Pancreas (tissue), 10 donors: Measurements from ENCODE around the gene BRCA2. TPM values are rescaled to one million over a fixed set of nuclear protein-coding genes. Genes with fewer than 3 reads are reported as not detected.

ENCODE experiments used
- ATAC-seq, 4 donors: fragments of 200-7000 bp; cut with Tn5 transposase; one replicate each; pipeline versions ENCODE4 v1.8.0 to v1.9.1; 2020; ENCODE audit warnings: mild to moderate bottlenecking in 4 of 4, moderate library complexity in 4 of 4
- DNase-seq, 6 donors: peaks; one replicate each; pipeline ENCODE4 v3.0.0-alpha.2; 2020
- FAIRE-seq: peaks from 2 replicates; lab custom pipeline; 2012; peaks lifted over from hg19 to GRCh38; lab: Jason Lieb, UNC
- H3K27ac ChIP-seq, 4 donors: fragments of 200-600 bp; sonication (generic); 1 replicate in 3 of 4; 2 replicates in 1 of 4; pipeline versions ENCODE4 v1.5.0 to v1.8.0; 2020
- H3K27me3 ChIP-seq, 4 donors: fragments of 200-600 bp; one replicate each; pipeline ENCODE4 v1.8.0; 2021
- H3K36me3 ChIP-seq, 3 donors: fragments of 200-600 bp; sonication (generic) in 1 of 3; one replicate each; pipeline versions ENCODE4 v1.5.0 to v1.8.0; 2020 to 2021
- H3K4me1 ChIP-seq, 3 donors: fragments of 200-600 bp; one replicate each; pipeline ENCODE4 v1.8.0; 2021
- H3K4me3 ChIP-seq, 4 donors: fragments of 200-600 bp; sonication (generic) in 2 of 4; one replicate each; pipeline versions ENCODE4 v1.5.0 to v1.8.0; 2020 to 2021
- H3K9me3 ChIP-seq, 4 donors: fragments of 200-600 bp; one replicate each; pipeline ENCODE4 v1.8.0; 2021
- WGBS, 2 donors: extraction: QIAGEN DNeasy Blood & Tissue Kit; methylation state at CpG; one replicate each; pipeline ENCODE4 v1.1.7; 2013; 5-methylcytosine and 5-hydroxymethylcytosine counted together
- intact Hi-C, 3 donors: fragments of 100-400 bp; cut with DNase I; formaldehyde crosslinking; loops; one replicate each; pipeline versions ENCODE4 v1.11.1 to v1.14.2; 2022
- polyA plus RNA-seq, 2 donors: library from polyadenylated mRNA; stranded (reverse); fragments of 200-250 nt; gene quantifications; one replicate each; pipeline ENCODE4 v1.2.3, GENCODE V29; 2013
- total RNA-seq, 6 donors: library from RNA; stranded (reverse); fragmentation: NEBNext Ultra II Directional in 4 of 6; extraction: Animal tissue kit (Norgen Biotek cat#: 25700) in 4 of 6; gene quantifications; one replicate each; pipeline versions ENCODE4 v1.2.1 to v1.2.4, GENCODE V29; 2021 to 2023
- TF ChIP-seq, protein P1 (sequence below), 4 donors: fragments of 200-600 bp; sonication (generic) in 3 of 4; IDR thresholded peaks; one replicate each; pipeline versions ENCODE4 v1.5.0 to v1.8.0; 2021; ENCODE audit warnings: antibody characterized with exemption in 4 of 4
- donor health status: healthy with polysubstance abuse.
- donor health status: DM: no; HTN: no; CAD: no; lungs with moderate emphysema.
- donor health status: DM: no; HTN: no; CAD: no.
- donor health status: control.
- donor health status: control.
- donor health status: Bipolar disorder and iron deficiency.
- donor health status: DM: yes; HTN: yes; CAD: no.
- donor health status: DM: no; HTN: no; CAD: no.
- donor health status: DM: no; HTN: no; CAD: no.
- donor health status: DM: yes; HTN: yes; CAD: no.

The BRCA2 gene
- total and polyA plus RNA-seq, 8 donors: 0.07 to 1.4 (median 0.76) TPM

GRCh38 chr13:32427852-32428580 lies 112.7 kb downstream of the BRCA2 start, which contains the start of gene N4BP2L1:
Gene N4BP2L1, minus strand, starts transcription at chr13:32428130. Its CDS starts 48 bp downstream, at chr13:32428082.
- Histone ChIP-seq H3K4me3 (peak within 1 kb of the TSS; percentile 70 to 85 (median 82)), H3K4me1 (peaks cover 0 to 9% (median 0%) of the 10 kb centered on the region in 3 donors), H3K27ac (peak within 1 kb of the TSS; percentile 79 to 99 (median 90)), H3K27me3 (no peaks in the 10 kb centered on the region), H3K36me3 (no peaks in the 10 kb centered on the region), H3K9me3 (no peaks in the 10 kb centered on the region)
- ATAC-seq (peak; percentile 79 to 88 (median 84)), DNase-seq (peak; percentile 76 to 92 (median 86)), FAIRE-seq (no peak)
- TF ChIP-seq, protein P1, sequence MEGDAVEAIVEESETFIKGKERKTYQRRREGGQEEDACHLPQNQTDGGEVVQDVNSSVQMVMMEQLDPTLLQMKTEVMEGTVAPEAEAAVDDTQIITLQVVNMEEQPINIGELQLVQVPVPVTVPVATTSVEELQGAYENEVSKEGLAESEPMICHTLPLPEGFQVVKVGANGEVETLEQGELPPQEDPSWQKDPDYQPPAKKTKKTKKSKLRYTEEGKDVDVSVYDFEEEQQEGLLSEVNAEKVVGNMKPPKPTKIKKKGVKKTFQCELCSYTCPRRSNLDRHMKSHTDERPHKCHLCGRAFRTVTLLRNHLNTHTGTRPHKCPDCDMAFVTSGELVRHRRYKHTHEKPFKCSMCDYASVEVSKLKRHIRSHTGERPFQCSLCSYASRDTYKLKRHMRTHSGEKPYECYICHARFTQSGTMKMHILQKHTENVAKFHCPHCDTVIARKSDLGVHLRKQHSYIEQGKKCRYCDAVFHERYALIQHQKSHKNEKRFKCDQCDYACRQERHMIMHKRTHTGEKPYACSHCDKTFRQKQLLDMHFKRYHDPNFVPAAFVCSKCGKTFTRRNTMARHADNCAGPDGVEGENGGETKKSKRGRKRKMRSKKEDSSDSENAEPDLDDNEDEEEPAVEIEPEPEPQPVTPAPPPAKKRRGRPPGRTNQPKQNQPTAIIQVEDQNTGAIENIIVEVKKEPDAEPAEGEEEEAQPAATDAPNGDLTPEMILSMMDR (IDR thresholded peaks at IDR 0.05): no peak
- intact Hi-C loops: no loop called here
- WGBS, 2 donors: 0 to 1% methylated on average over 31 to 40 of the region's 40 CpGs

DNA sequence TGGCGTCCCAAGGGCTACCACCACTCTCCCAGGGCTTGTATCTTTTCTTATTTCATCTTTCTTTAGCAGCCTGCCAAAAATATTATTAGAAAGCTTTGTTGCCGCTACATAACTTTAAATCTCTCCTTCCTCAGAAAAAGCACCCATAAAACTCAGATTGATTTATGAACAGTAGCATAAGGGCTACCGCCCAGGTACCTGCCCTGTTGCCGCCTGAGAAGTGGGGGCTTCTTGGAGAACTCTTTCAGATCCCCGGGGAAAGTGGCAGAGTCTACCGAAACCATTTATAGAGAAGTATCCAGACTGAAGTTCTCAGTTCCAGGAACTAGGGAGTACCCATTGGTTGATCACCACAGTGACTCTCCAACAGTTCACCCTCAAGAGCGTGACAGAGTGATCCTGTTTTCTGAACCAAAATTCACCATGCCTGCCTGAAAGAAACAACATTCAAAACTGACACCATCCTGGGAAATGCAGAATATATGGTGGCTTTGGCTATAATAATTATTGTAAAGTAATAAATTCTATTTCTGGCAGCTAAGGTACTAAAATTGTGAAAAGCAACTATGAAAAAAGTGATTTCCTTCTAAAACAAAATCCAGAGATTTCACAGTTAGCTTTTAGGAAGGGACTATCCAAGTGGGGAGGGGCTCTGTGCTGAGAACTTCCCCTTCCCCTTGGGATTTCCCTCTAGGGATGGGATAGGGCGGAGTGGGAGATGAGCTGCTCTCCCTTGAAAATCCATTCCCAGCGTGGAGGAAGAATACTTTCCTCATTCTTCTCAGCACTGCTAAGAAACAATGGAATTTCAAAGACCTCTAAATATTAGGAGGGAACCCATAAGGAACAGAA lies 113.5 kb downstream of the BRCA2 start:
- peak in 2 of 4 donors; percentile 19 to 32 for ATAC-seq
- intact Hi-C loops: no loop called here
- WGBS, 2 donors: 46 to 48% methylated on average over 9 of the region's 9 CpGs

DNA sequence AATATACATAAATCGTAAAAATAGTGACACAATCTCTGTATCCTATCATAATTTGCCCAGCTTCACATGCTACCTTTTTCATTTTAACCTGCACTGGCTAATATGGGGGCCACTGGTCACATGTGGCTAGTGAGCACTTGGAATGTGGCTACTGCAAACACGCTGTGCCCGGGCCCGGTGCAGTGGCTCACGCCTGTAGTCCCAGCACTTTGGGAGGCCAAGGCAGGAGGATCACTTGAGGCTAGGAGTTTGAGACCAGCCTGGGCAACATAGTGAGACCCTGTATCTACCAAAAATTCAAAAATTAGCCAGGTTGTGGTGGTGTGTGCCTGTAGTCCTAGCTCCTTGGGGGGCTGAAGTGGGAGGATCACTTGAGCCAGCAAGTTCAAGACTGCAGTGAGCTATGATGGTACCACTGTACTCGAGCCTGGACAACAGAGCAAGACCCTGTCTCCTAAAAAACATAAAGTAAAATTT lies 114.2 kb downstream of the BRCA2 start:
- Histone ChIP-seq H3K9me3 (no peaks in the 10 kb centered on the region), H3K27me3 (no peaks in the 10 kb centered on the region), H3K36me3 (no peaks in the 10 kb centered on the region), H3K4me3 (no peak overlapping the region), H3K4me1 (peaks cover 0 to 9% (median 0%) of the 10 kb centered on the region in 3 donors), H3K27ac (peak overlapping the region in 2 of 4 donors; percentile 97 to 99)
- 96 to 97% methylated on average over 6 of the region's 6 CpGs for WGBS, 2 donors
- ATAC-seq (no peak), DNase-seq (no peak), FAIRE-seq (no peak)
- TF ChIP-seq, protein P1 (IDR thresholded peaks at IDR 0.05): no peak
- intact Hi-C loops: no loop called here

More for the DNA sequence above, 113.5 kb downstream of the BRCA2 start:
- Histone ChIP-seq H3K4me3 (peak overlapping the region; percentile 70 to 85 (median 82)), H3K27ac (peak overlapping the region; percentile 79 to 99 (median 90)), H3K36me3 (no peaks in the 10 kb centered on the region), H3K4me1 (peaks cover 0 to 9% (median 0%) of the 10 kb centered on the region in 3 donors), H3K27me3 (no peaks in the 10 kb centered on the region), H3K9me3 (no peaks in the 10 kb centered on the region)
- DNase-seq: peak in 1 of 6 donors; percentile 20
- TF ChIP-seq, protein P1 (IDR thresholded peaks at IDR 0.05): no peak
- no peak for FAIRE-seq

- no peak overlapping the region for H3K4me3 ChIP-seq
- ATAC-seq (no peak), FAIRE-seq (no peak), DNase-seq (no peak)
- H3K27me3 ChIP-seq: no peaks in the 10 kb centered on the region
- WGBS, 2 donors: 76 to 87% methylated on average over 6 of the region's 6 CpGs
- H3K27ac ChIP-seq: no peak overlapping the region
- intact Hi-C loops: no loop called here
- H3K4me1 ChIP-seq: peaks cover 0 to 9% (median 0%) of the 10 kb centered on the region in 3 donors
- H3K9me3 ChIP-seq: no peaks in the 10 kb centered on the region
- TF ChIP-seq, protein P1 (IDR thresholded peaks at IDR 0.05): no peak
- no peaks in the 10 kb centered on the region for H3K36me3 ChIP-seq
Observed at GRCh38 chr13:32430018-32430747, 114.9 kb downstream of the BRCA2 start.
